ENCODE data around the gene GALC. TPM values are rescaled to one million over a fixed set of nuclear protein-coding genes. Genes with fewer than 3 reads are reported as not detected.

Gene GALC
- total RNA-seq, 4 donors from 2014 or later: 41.2 to 82.9 (median 52.0) TPM

GRCh38 chr14:87999277-87999676 lies 6.3 kb upstream of the GALC start:
- peaks cover 0 to 18% (median 0%) of the 10 kb centered on the region in 4 donors for H3K4me1 ChIP-seq
- TF ChIP-seq CTCF (IDR thresholded peaks at IDR 0.05) (no peak), EP300 (IDR thresholded peaks at IDR 0.05) (peak in 1 of 2 donors; percentile 46)
- no peaks in the 10 kb centered on the region for H3K9me3 ChIP-seq
- no peak overlapping the region for H3K4me3 ChIP-seq
- no peaks in the 10 kb centered on the region for H3K36me3 ChIP-seq
- H3K27ac ChIP-seq: no peak overlapping the region
- 91 to 97% methylated on average over 2 of the region's 2 CpGs for WGBS, 2 donors
- no peaks in the 10 kb centered on the region for H3K27me3 ChIP-seq
- DNase-seq (ENCODE audit: low spot score in 2 of 2): no peak

GRCh38 chr14:87998482-87998881 lies 5.5 kb upstream of the GALC start:
- Histone ChIP-seq H3K4me1 (peaks cover 0 to 26% (median 0%) of the 10 kb centered on the region in 4 donors), H3K4me3 (no peak overlapping the region), H3K36me3 (no peaks in the 10 kb centered on the region), H3K9me3 (no peaks in the 10 kb centered on the region), H3K27me3 (no peaks in the 10 kb centered on the region), H3K27ac (no peak overlapping the region)
- DNase-seq (ENCODE audit: low spot score in 2 of 2): no peak
- TF ChIP-seq EP300 (IDR thresholded peaks at IDR 0.05) (no peak), CTCF (IDR thresholded peaks at IDR 0.05) (no peak), POLR2A (IDR thresholded peaks at IDR 0.05) (no peak)

DNA sequence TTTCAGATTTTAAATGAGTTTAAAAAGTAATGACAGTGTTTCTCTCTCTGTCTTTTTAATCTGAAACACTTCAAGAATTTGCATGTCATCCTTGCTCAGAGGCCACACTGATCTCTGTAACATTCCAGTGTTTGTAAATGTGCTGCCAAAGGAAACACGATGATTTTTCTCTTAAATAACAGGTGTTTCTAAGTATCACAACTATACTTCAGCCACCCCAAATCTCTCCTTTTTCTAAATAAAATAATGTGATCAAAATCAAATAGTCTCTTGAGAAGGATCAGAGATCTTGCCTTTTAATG lies 3.3 kb upstream of the GALC start:
- Histone ChIP-seq H3K9me3 (no peaks in the 10 kb centered on the region), H3K27ac (no peak overlapping the region), H3K4me3 (no peak overlapping the region), H3K36me3 (no peaks in the 10 kb centered on the region), H3K4me1 (peaks cover 0 to 37% (median 0%) of the 10 kb centered on the region in 4 donors), H3K27me3 (no peaks in the 10 kb centered on the region)
- WGBS, 2 donors: 31 to 35% methylated on average over 1 of the region's 1 CpG
- no peak for DNase-seq (ENCODE audit: low spot score in 2 of 2)
- no peak for TF ChIP-seq CTCF (IDR thresholded peaks at IDR 0.05)
- no peak for TF ChIP-seq EP300 (IDR thresholded peaks at IDR 0.05)
- no peak for TF ChIP-seq POLR2A (IDR thresholded peaks at IDR 0.05)

DNA sequence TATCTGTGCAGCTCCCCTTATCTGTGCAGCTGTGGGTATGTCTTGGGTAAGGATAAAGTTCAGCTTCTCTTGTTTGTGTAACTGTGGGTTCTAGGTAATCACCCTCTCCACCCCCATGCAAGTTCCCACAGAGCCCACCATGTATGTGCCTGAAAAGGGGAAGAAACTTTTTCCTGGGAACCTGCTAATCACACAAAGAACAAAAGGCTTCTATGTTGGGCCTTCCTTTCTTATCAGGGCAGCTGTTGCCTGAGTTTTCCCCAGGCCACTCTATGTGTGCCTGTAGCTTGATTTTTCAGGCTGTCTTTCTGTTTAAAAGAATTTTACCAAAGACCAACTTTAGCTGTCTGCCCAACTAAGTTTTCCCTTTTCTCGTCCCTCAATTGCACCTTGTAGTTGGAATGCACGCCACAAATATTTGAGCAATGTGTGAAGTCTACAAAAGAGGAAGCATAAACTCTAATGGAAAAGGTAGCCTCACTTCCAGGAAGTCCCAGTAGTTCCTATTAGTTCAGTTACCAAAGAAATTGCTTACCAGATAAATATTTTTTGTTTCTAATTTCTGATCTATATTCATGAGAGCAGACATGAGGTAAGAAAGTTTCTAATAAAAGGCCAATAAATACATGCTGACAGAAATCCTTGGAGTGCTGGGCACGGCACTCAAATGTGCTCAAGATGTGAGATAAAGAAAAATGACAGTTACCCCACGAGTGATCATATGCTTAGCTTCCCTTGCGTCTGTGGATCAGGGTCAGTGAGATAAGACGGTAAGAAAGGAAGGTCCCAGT lies 2.7 kb upstream of the GALC start:
- peaks cover 0 to 42% (median 0%) of the 10 kb centered on the region in 4 donors for H3K4me1 ChIP-seq
- no peaks in the 10 kb centered on the region for H3K9me3 ChIP-seq
- TF ChIP-seq POLR2A (IDR thresholded peaks at IDR 0.05) (no peak), EP300 (IDR thresholded peaks at IDR 0.05) (no peak), CTCF (IDR thresholded peaks at IDR 0.05) (no peak)
- no peak overlapping the region for H3K4me3 ChIP-seq
- no peaks in the 10 kb centered on the region for H3K27me3 ChIP-seq
- H3K36me3 ChIP-seq: no peaks in the 10 kb centered on the region
- peak overlapping the region in 1 of 4 donors; percentile 44 for H3K27ac ChIP-seq
- WGBS, 2 donors: 50 to 52% methylated on average over 6 of the region's 6 CpGs
- no peak for DNase-seq (ENCODE audit: low spot score in 2 of 2)

DNA sequence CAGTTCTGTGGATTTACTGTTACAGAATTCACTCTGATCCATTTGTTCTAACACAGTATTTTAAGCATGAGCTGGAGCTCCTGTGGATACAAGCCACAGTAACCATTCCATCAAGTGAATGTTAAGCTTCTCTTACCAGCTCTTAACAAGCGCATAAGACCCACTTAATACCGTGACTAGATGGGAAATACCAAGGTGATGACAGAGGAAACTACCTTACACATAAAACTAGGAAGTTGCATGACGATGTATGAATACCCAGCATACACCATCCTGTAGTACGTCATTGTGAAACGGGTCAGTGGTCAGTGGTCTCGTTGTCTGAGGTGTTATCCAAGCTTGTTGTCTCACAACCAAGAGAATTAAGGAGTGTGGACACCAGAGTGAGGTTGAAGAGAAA lies 2.0 kb upstream of the GALC start:
- no peaks in the 10 kb centered on the region for H3K9me3 ChIP-seq
- WGBS, 2 donors: 88 to 89% methylated on average over 6 of the region's 6 CpGs

More for the DNA sequence above, 2.0 kb upstream of the GALC start:
- Histone ChIP-seq H3K4me3 (no peak overlapping the region), H3K27ac (peak overlapping the region in 1 of 4 donors; percentile 44), H3K36me3 (no peaks in the 10 kb centered on the region), H3K4me1 (peaks cover 0 to 50% (median 0%) of the 10 kb centered on the region in 4 donors), H3K27me3 (no peaks in the 10 kb centered on the region)
- DNase-seq (ENCODE audit: low spot score in 2 of 2): no peak
- TF ChIP-seq POLR2A (IDR thresholded peaks at IDR 0.05) (no peak), EP300 (IDR thresholded peaks at IDR 0.05) (no peak), CTCF (IDR thresholded peaks at IDR 0.05) (no peak)
